ENCODE data around the gene OR4C5.
"Not testable (repeated sequence)": the region's sequence is repeated elsewhere in the genome, so short reads cannot be mapped to it uniquely, and the experiment has no call there.

Gene OR4C5

DNA sequence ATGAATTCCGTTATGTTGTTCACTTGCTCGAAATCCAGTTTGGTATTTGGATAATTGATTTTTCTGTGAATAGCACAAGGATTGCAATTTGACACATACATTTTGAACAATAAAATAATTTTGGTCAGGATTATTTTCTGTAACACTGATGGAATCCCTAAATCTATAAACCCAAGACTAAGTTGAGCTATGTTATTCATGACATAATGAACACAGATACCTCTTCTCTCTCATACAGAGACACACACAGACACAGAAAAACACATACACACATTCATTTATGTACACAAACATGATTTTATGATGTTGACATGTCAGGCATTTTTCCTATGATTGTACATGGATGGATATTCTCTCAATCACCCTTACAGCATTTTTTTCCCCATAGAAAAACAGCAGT lies at the start of gene OR4C5:
Gene OR4C5 (minus strand): TSS at position 101 of the 400 bp plus-strand sequence. CDS start 0 bp downstream, at position 101.
- H3K4me3 ChIP-seq (ENCODE audit: low read length), result no peak within 1 kb of the TSS
- no peaks in the 10 kb centered on the region for H3K4me1 ChIP-seq (ENCODE audit: control insufficient read depth, insufficient read depth, low read length)
- no peak within 1 kb of the TSS for H3K27ac ChIP-seq (ENCODE audit: low read depth, low read length)
- no peaks in the 10 kb centered on the region for H3K36me3 ChIP-seq (ENCODE audit: control insufficient read depth, insufficient read depth, low read length)
- H3K27me3 ChIP-seq (ENCODE audit: control insufficient read depth, insufficient read depth, low read length), result no peaks in the 10 kb centered on the region
- H3K9ac ChIP-seq (ENCODE audit: low read length), result no peak within 1 kb of the TSS

DNA sequence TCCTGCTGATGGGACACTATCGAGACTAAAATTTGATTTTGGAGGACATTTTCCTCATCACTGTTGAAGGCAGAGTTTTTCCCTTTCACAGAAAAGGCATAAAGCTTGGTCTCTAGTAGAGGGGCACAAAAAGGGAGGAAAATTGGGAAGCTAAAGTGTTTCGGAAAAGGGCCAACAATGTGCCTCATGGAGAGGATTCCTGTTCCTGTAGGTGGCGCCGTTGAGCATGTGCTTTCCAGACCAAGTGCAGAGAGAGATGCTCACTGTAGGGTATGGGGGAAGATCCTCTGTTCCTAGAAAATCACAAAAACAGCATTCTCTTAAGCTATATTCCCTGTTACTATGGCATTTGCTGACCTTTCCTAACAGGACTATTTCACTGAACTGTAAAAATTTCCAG lies 18.4 kb upstream of the OR4C5 start:
- Histone ChIP-seq H3K27ac (ENCODE audit: low read depth, low read length) (no peak overlapping the region), H3K36me3 (ENCODE audit: control insufficient read depth, insufficient read depth, low read length) (no peaks in the 10 kb centered on the region), H3K4me3 (ENCODE audit: low read length) (no peak overlapping the region), H3K27me3 (ENCODE audit: control insufficient read depth, insufficient read depth, low read length) (no peaks in the 10 kb centered on the region), H3K4me1 (ENCODE audit: control insufficient read depth, insufficient read depth, low read length) (no peaks in the 10 kb centered on the region), H3K9ac (ENCODE audit: low read length) (no peak overlapping the region)

DNA sequence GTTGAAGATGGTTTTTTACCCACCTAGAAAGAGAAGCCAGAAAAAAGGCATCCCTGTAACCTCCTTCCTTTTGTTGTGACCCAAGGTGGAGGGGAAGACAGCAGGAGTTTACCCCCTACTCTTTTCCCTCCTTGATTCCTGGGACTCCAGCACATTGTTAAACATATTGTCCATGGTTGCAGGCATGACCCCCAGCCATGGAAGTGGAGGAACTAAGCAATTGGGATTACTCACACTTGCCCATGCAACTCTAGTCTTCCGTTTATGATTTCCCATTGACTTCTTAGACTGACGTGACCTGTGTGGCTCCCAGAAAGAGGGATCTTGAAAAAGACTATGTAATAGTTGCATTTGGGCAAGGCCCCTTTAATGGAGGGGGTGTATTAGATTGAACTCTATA lies 17.9 kb upstream of the OR4C5 start:
- not testable (repeated sequence) for H3K36me3 ChIP-seq (ENCODE audit: control insufficient read depth, insufficient read depth, low read length); H3K27me3 ChIP-seq (ENCODE audit: control insufficient read depth, insufficient read depth, low read length); H3K4me1 ChIP-seq (ENCODE audit: control insufficient read depth, insufficient read depth, low read length); H3K9ac ChIP-seq (ENCODE audit: low read length); H3K27ac ChIP-seq (ENCODE audit: low read depth, low read length); H3K4me3 ChIP-seq (ENCODE audit: low read length)

DNA sequence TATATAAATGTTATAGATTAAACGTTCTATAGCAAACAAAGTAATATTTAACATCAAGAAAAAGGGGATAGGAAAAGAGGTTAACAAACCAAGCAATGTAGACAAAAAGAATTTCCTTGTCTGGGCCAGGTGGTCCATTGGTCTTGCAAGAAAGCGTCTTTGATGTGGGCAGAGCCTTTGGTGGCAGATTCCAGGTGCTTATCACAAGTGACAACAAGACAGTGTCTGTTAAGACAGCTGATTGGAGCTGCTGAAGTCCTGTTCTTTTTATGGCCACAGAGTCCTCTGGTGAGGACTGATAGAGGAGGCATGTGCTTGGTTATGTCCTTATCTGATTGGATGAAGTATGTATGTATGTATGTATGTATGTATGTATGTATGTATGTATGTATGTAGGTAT lies 5.0 kb downstream of the OR4C5 start:
- H3K4me1 ChIP-seq (ENCODE audit: control insufficient read depth, insufficient read depth, low read length); H3K4me3 ChIP-seq (ENCODE audit: low read length); H3K9ac ChIP-seq (ENCODE audit: low read length); H3K27ac ChIP-seq (ENCODE audit: low read depth, low read length); H3K27me3 ChIP-seq (ENCODE audit: control insufficient read depth, insufficient read depth, low read length); H3K36me3 ChIP-seq (ENCODE audit: control insufficient read depth, insufficient read depth, low read length): not testable (repeated sequence)

DNA sequence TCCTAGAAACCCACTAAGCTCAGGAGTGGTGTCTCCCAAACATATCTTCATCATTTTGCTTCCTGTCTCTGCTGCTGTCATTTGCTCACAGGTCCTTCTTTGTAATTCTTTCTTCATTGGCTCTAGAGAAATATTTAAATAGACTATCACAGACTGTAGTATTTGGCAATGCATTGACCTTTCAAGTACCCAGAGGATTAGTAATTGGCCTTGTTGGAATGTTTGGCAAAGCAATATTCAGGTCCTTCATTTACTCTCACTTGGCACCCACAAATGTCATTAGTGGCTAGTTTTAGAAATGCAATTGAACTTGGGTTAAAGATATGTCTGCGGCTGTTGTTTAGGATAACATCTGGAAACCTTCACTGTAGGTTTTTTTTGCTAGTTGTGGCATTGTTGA lies 11.6 kb downstream of the OR4C5 start:
- Histone ChIP-seq H3K36me3 (ENCODE audit: control insufficient read depth, insufficient read depth, low read length) (no peaks in the 10 kb centered on the region), H3K4me3 (ENCODE audit: low read length) (no peak overlapping the region), H3K4me1 (ENCODE audit: control insufficient read depth, insufficient read depth, low read length) (no peaks in the 10 kb centered on the region), H3K27me3 (ENCODE audit: control insufficient read depth, insufficient read depth, low read length) (no peaks in the 10 kb centered on the region), H3K9ac (ENCODE audit: low read length) (no peak overlapping the region), H3K27ac (ENCODE audit: low read depth, low read length) (no peak overlapping the region)

DNA sequence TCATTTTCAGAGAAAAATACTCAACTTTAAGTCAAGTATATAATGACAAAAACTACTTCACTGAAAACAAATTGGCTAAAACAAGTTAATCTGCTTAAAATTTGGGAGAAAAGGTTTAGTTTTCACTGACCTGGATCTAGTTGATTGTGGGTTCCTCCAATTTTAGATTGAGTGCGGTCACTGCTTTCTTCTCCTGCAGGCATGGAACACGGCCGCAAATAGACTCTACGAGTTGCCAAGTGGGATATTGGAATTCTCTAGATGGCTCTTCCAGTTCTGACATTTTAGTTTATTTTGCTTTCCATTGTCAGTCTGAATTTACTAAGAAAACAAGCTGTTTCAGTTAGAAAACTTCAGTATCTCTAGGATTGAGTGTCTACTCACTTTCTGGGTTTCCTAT lies 12.3 kb downstream of the OR4C5 start:
- Histone ChIP-seq H3K4me3 (ENCODE audit: low read length) (no peak overlapping the region), H3K27me3 (ENCODE audit: control insufficient read depth, insufficient read depth, low read length) (no peaks in the 10 kb centered on the region), H3K36me3 (ENCODE audit: control insufficient read depth, insufficient read depth, low read length) (no peaks in the 10 kb centered on the region), H3K27ac (ENCODE audit: low read depth, low read length) (no peak overlapping the region), H3K9ac (ENCODE audit: low read length) (no peak overlapping the region), H3K4me1 (ENCODE audit: control insufficient read depth, insufficient read depth, low read length) (no peaks in the 10 kb centered on the region)

DNA sequence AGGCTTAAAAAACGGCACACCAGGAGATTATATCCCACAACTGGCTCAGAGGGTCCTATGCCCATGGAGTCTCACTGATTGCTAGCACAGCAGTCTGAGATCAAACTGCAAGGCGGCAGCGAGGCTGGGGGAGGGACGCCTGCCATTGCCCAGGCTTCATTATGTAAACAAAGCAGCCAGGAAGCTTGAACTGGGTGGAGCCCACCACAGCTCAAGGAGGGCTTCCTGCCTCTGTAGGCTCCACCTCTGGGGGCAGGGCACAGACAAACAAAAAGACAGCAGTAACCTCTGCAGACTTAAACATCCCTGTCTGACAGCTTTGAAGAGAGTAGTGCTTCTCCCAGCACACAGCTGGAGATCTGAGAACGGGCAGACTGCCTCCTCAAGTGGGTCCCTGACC lies 20.0 kb downstream of the OR4C5 start:
- H3K36me3 ChIP-seq (ENCODE audit: control insufficient read depth, insufficient read depth, low read length); H3K4me3 ChIP-seq (ENCODE audit: low read length); H3K27me3 ChIP-seq (ENCODE audit: control insufficient read depth, insufficient read depth, low read length): not testable (repeated sequence)

DNA sequence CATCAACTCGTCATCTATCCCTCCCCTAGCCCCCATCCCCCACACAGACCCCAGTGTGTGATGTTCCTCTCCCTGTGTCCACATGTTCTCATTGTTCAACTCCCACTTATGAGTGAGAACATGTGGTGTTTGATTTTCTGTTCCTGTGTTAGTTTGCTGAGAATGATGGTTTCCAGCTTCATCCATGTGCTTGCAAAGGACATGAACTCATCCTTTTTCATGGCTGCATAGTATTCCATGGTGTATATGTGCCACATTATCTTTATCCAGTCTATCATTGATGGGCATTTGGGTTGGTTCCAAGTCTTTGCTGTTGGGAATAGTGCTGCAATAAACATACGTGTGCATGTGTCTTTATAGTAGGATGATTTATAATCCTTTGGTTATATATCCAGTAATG lies 23.8 kb downstream of the OR4C5 start:
- H3K4me3 ChIP-seq (ENCODE audit: low read length); H3K27ac ChIP-seq (ENCODE audit: low read depth, low read length); H3K27me3 ChIP-seq (ENCODE audit: control insufficient read depth, insufficient read depth, low read length); H3K4me1 ChIP-seq (ENCODE audit: control insufficient read depth, insufficient read depth, low read length); H3K36me3 ChIP-seq (ENCODE audit: control insufficient read depth, insufficient read depth, low read length); H3K9ac ChIP-seq (ENCODE audit: low read length): not testable (repeated sequence)

More for the DNA sequence above, 20.0 kb downstream of the OR4C5 start:
- H3K9ac ChIP-seq (ENCODE audit: low read length); H3K4me1 ChIP-seq (ENCODE audit: control insufficient read depth, insufficient read depth, low read length); H3K27ac ChIP-seq (ENCODE audit: low read depth, low read length): not testable (repeated sequence)

DNA sequence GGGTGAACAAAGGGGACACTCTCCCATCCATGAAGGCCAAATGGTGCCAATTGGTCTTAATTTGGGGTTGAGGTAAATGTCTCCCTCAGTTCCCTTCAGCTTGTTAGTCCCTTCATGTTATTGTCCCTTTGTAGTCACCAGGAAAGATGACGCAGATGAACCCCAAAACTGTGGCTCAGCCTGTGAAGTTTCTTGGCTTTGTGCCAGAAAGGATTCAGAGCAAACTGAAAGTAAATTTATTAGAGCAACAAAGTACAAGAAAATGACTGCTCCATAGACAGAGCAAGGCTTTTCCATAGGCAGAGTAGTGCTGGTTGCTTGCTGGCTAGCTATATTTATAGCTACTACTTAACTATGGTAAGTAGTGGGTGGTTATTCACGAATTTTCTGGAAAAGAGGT lies 24.8 kb downstream of the OR4C5 start:
- Histone ChIP-seq H3K9ac (ENCODE audit: low read length) (no peak overlapping the region), H3K27me3 (ENCODE audit: control insufficient read depth, insufficient read depth, low read length) (no peaks in the 10 kb centered on the region), H3K36me3 (ENCODE audit: control insufficient read depth, insufficient read depth, low read length) (no peaks in the 10 kb centered on the region), H3K4me3 (ENCODE audit: low read length) (no peak overlapping the region), H3K27ac (ENCODE audit: low read depth, low read length) (no peak overlapping the region), H3K4me1 (ENCODE audit: control insufficient read depth, insufficient read depth, low read length) (no peaks in the 10 kb centered on the region)

DNA sequence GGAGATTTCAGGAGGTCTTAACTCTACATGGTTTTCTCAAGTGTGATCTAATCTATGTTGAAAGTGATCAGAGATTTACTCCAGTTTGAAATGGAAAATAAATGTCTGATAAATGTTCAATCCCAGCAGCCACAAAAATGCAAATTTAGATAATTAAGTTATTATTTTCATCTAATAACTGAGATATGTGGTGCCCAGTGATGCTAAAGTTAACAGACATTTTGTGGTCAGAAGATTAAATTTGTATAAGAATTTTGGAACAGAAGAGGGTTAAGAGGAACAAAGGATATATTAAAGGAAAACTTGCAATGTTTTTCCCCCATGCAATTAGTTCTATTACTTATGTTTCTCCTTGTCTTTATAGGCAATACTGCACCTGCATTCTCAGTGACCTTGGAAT lies 41.6 kb downstream of the OR4C5 start, which contains the start of gene OR4C3:
Gene OR4C3 (plus strand): TSS at position 301 of the 400 bp plus-strand sequence. CDS start 102 bp downstream, outside the sequence.
- not testable (repeated sequence) for H3K4me1 ChIP-seq (ENCODE audit: control insufficient read depth, insufficient read depth, low read length); H3K4me3 ChIP-seq (ENCODE audit: low read length); H3K9ac ChIP-seq (ENCODE audit: low read length); H3K27me3 ChIP-seq (ENCODE audit: control insufficient read depth, insufficient read depth, low read length); H3K36me3 ChIP-seq (ENCODE audit: control insufficient read depth, insufficient read depth, low read length); H3K27ac ChIP-seq (ENCODE audit: low read depth, low read length)

DNA sequence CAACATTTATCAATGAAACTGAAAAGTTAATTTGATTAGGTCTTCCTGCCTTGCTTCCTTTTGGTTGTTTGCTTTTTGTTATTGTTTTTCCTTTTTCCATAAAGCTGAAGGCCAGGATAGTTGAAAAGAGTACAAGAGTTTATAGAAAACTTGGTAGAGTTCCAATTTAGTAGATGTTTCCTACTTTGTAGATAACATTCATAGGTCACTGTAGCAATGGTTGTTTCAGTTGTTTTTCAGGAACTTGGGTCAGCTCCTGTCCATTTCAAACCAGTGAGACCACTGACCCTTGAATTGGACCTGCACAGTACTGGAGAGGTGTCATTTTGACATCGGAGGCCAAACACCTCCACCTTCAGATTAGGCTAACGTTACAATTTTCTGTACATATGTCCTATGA lies 46.5 kb downstream of the OR4C5 start:
- not testable (repeated sequence) for H3K27ac ChIP-seq (ENCODE audit: low read depth, low read length); H3K4me3 ChIP-seq (ENCODE audit: low read length); H3K27me3 ChIP-seq (ENCODE audit: control insufficient read depth, insufficient read depth, low read length); H3K9ac ChIP-seq (ENCODE audit: low read length); H3K36me3 ChIP-seq (ENCODE audit: control insufficient read depth, insufficient read depth, low read length); H3K4me1 ChIP-seq (ENCODE audit: control insufficient read depth, insufficient read depth, low read length)
